Lower lobe of right lung (tissue), 2 donors: ENCODE measurements around the gene JAZF1. TPM values are rescaled to one million over a fixed set of nuclear protein-coding genes. Genes with fewer than 3 reads are reported as not detected.

Source experiments
- ATAC-seq, 2 donors: fragments of 200-7000 bp; cut with Tn5 transposase; one replicate each; pipeline ENCODE4 v1.9.1; 2020 to 2022; ENCODE audit warnings: mild to moderate bottlenecking in 2 of 2, moderate library complexity in 2 of 2
- DNase-seq: peaks from one replicate; pipeline ENCODE4 v3.0.0-alpha.2; 2020
- H3K27ac ChIP-seq: fragments of 200-600 bp; one replicate; pipeline ENCODE4 v1.8.0; 2022
- H3K27me3 ChIP-seq: fragments of 200-600 bp; one replicate; pipeline ENCODE4 v1.8.0; 2022; ENCODE audit warnings: low read depth
- H3K36me3 ChIP-seq: fragments of 200-600 bp; one replicate; pipeline ENCODE4 v1.8.0; 2022; ENCODE audit warnings: mild to moderate bottlenecking
- H3K4me1 ChIP-seq: fragments of 200-600 bp; one replicate; pipeline ENCODE4 v1.8.0; 2022
- H3K4me3 ChIP-seq: fragments of 200-600 bp; one replicate; pipeline ENCODE4 v1.8.0; 2022; ENCODE audit warnings: mild to moderate bottlenecking
- H3K9me3 ChIP-seq: fragments of 200-600 bp; one replicate; pipeline ENCODE4 v1.8.0; 2022
- CTCF ChIP-seq: fragments of 200-600 bp; IDR thresholded peaks from one replicate; pipeline ENCODE4 v1.8.0; 2022; ENCODE audit warnings: antibody characterized with exemption, mild to moderate bottlenecking
- intact Hi-C: fragments of 100-400 bp; cut with DNase I; formaldehyde crosslinking; loops from one replicate; pipeline ENCODE4 v1.11.0; 2022
- total RNA-seq: library from RNA; stranded (reverse); fragmentation: NEBNext Ultra II Directional; extraction: Animal tissue kit (Norgen Biotek cat#: 25700); gene quantifications from one replicate; pipeline ENCODE4 v1.2.1, GENCODE V29; 2021
- donor health status: DM: no; HTN: yes; CAD: no; lungs with severe emphysema.

Gene JAZF1
- total RNA-seq, 1 donor from 2014 or later = 19.4 TPM

GRCh38 chr7:28083164-28083997 is 97.2 kb downstream of the JAZF1 start:
- intact Hi-C loops = loop anchor here (10.0 kb wide), 1 partner anchor 889 kb away; no protein-coding TSS in a partner anchor
- no peaks in the 10 kb centered on the region for H3K36me3 ChIP-seq
- H3K4me1 ChIP-seq = peaks cover 31% of the 10 kb centered on the region
- H3K4me3 ChIP-seq = no peak overlapping the region
- no peaks in the 10 kb centered on the region for H3K27me3 ChIP-seq
- H3K27ac ChIP-seq = peak overlapping the region; percentile 44
- TF ChIP-seq CTCF = no peak
- no peaks in the 10 kb centered on the region for H3K9me3 ChIP-seq
- ATAC-seq (peak; percentile 81 to 86), DNase-seq (no peak)

GRCh38 chr7:28082071-28082470 is 98.5 kb downstream of the JAZF1 start:
- ATAC-seq = peak in 1 of 2 donors; percentile 19
- no peak overlapping the region for H3K27ac ChIP-seq
- no peak for DNase-seq
- TF ChIP-seq CTCF = no peak
- no peak overlapping the region for H3K4me3 ChIP-seq
- intact Hi-C loops = loop anchor here (10.0 kb wide), 1 partner anchor 887 kb away; no protein-coding TSS in a partner anchor
- no peaks in the 10 kb centered on the region for H3K36me3 ChIP-seq
- H3K9me3 ChIP-seq = no peaks in the 10 kb centered on the region
- no peaks in the 10 kb centered on the region for H3K27me3 ChIP-seq
- H3K4me1 ChIP-seq = peaks cover 38% of the 10 kb centered on the region

GRCh38 chr7:28081016-28081415 is 99.6 kb downstream of the JAZF1 start:
- ATAC-seq (no peak), DNase-seq (no peak)
- Histone ChIP-seq H3K27me3 (no peaks in the 10 kb centered on the region), H3K4me1 (peaks cover 38% of the 10 kb centered on the region), H3K27ac (no peak overlapping the region), H3K36me3 (no peaks in the 10 kb centered on the region), H3K4me3 (no peak overlapping the region), H3K9me3 (no peaks in the 10 kb centered on the region)
- TF ChIP-seq CTCF = no peak
- intact Hi-C loops = loop anchor here (10.0 kb wide), 1 partner anchor 886 kb away; no protein-coding TSS in a partner anchor

GRCh38 chr7:28078036-28078901 is 102.3 kb downstream of the JAZF1 start:
- Histone ChIP-seq H3K27ac (no peak overlapping the region), H3K9me3 (no peaks in the 10 kb centered on the region), H3K4me1 (peaks cover 20% of the 10 kb centered on the region), H3K27me3 (no peaks in the 10 kb centered on the region), H3K36me3 (no peaks in the 10 kb centered on the region), H3K4me3 (no peak overlapping the region)
- intact Hi-C loops = no loop called here
- TF ChIP-seq CTCF = peak; percentile 94
- DNase-seq = no peak
- ATAC-seq = peak; percentile 57 to 77

- intact Hi-C loops = no loop called here
- Histone ChIP-seq H3K27ac (no peak overlapping the region), H3K4me1 (peaks cover 13% of the 10 kb centered on the region), H3K36me3 (no peaks in the 10 kb centered on the region), H3K27me3 (no peaks in the 10 kb centered on the region), H3K9me3 (no peaks in the 10 kb centered on the region), H3K4me3 (no peak overlapping the region)
- DNase-seq (no peak), ATAC-seq (no peak)
- no peak for TF ChIP-seq CTCF
These were observed 103.0 kb downstream of the JAZF1 start for GRCh38 chr7:28077616-28078015.
